Measurements from ENCODE around the gene ECHS1. TPM values are rescaled to one million over a fixed set of nuclear protein-coding genes. Genes with fewer than 3 reads are reported as not detected.

Gene ECHS1
- total and polyA plus RNA-seq, 2 experiments from 2014 or later, result 92.1 to 127 TPM

- Mint-ChIP-seq H3K27me3 (ENCODE audit: insufficient read depth, low read depth, poor library complexity) (peaks cover 4% of the 10 kb centered on the region), H3K4me3 (peak overlapping the region; percentile 95), H3K9me3 (no peaks in the 10 kb centered on the region), H3K27ac (no peak overlapping the region), H3K4me1 (peaks cover 9% of the 10 kb centered on the region), H3K36me3 (ENCODE audit: low read depth) (peaks cover 33% of the 10 kb centered on the region)
- TF ChIP-seq EZH2 (IDR thresholded peaks at IDR 0.05; ENCODE audit: low read depth, unreplicated experiment), result no peak
- ATAC-seq (no peak; the same call in 2 of the 3 replicates), DNase-seq (ENCODE audit: low spot score) (no peak)
- H3K36me3 ChIP-seq (ENCODE audit: insufficient read depth), result peaks cover 10% of the 10 kb centered on the region
- H3F3A ChIP-seq (replicated peaks; ENCODE audit: low read depth), result 0 out of 2 replicates have a peak, but pooled peaks cover 3% of the 10 kb centered on the region
- H3K27ac ChIP-seq (ENCODE audit: low read depth), result peak overlapping the region; percentile 61; the same call in 1 of the 2 replicates
- peak overlapping the region; percentile 58 for H3K4me2 ChIP-seq
- peak overlapping the region; percentile 100 for H3K4me3 ChIP-seq
- H3K79me2 ChIP-seq (replicated peaks; ENCODE audit: insufficient read depth), result peaks cover 38% of the 10 kb centered on the region
- H3K9me2 ChIP-seq (ENCODE audit: insufficient read depth), result no peaks in the 10 kb centered on the region
- H3K4me1 ChIP-seq (ENCODE audit: insufficient read depth), result no peaks in the 10 kb centered on the region
- H2AFZ ChIP-seq, result 0 out of 2 replicates have a peak overlapping the region, but pooled peaks have one; percentile 52
- no peaks in the 10 kb centered on the region for H3K27me3 ChIP-seq (ENCODE audit: insufficient read depth)
- H4K20me1 ChIP-seq (replicated peaks; ENCODE audit: insufficient read depth), result peaks cover 5% of the 10 kb centered on the region; the same call in 1 of the 2 replicates
Observed at GRCh38 chr10:133393401-133394063, 20.4 kb upstream of the ECHS1 start.

DNA sequence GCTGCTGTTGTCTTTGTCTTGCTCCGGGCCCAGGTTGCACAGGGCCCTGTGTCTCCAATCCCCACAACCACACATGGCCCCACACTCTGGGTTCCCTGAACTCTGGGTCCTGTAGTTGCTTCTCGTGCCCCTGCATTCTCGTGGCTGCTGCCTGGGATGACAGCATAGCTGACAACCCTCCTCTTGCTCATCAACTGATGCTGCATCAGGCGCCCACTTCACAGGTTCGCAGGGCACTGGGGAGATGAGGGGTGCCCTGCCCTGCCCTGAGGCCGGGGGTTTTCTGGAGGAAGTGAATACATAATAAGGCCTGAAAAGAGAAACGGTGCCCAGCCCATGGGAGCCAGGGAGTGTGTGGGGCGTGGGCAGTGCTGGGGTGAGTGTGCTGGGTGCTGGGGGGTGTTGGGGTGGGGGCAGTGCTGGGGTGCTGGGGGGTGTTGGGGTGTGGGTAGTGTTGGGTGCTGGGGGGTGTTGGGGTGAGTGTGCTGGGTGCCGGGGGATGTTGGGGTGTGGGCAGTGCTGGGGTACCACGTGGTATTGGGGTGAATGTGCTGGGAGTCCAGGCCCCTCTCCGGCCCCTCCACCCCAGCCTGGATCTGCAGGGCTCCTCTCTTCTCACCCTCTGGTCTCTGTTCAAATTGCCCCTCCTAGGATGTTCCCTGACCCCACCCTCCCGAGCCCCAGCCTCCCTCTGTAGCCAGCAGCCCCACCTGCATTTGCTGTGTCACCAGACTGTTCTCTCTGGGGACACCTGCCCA lies 18.8 kb upstream of the ECHS1 start:
- no peak overlapping the region for H2AFZ ChIP-seq
- ATAC-seq, result no peak
- Mint-ChIP-seq H3K27ac (no peak overlapping the region), H3K27me3 (ENCODE audit: insufficient read depth, low read depth, poor library complexity) (peaks cover 2% of the 10 kb centered on the region), H3K4me3 (no peak overlapping the region), H3K9me3 (no peaks in the 10 kb centered on the region), H3K4me1 (peaks cover 9% of the 10 kb centered on the region), H3K36me3 (ENCODE audit: low read depth) (peaks cover 17% of the 10 kb centered on the region)
- H3K27ac ChIP-seq (ENCODE audit: low read depth), result no peak overlapping the region
- H3K4me1 ChIP-seq (ENCODE audit: insufficient read depth), result no peaks in the 10 kb centered on the region
- no peaks in the 10 kb centered on the region for H3K27me3 ChIP-seq (ENCODE audit: insufficient read depth)
- no peak overlapping the region for H3K4me2 ChIP-seq
- no peak overlapping the region for H3K4me3 ChIP-seq
- 0 out of 2 replicates have a peak, but pooled peaks cover 5% of the 10 kb centered on the region for H4K20me1 ChIP-seq (replicated peaks; ENCODE audit: insufficient read depth)
- peaks cover 24% of the 10 kb centered on the region for H3K79me2 ChIP-seq (replicated peaks; ENCODE audit: insufficient read depth)
- 0 out of 2 replicates have a peak, but pooled peaks cover 3% of the 10 kb centered on the region for H3F3A ChIP-seq (replicated peaks; ENCODE audit: low read depth)
- peaks cover 10% of the 10 kb centered on the region for H3K36me3 ChIP-seq (ENCODE audit: insufficient read depth)
- no peaks in the 10 kb centered on the region for H3K9me2 ChIP-seq (ENCODE audit: insufficient read depth)
- no peak for DNase-seq (ENCODE audit: low spot score)
- TF ChIP-seq EZH2phosphoT487 (IDR thresholded peaks at IDR 0.05; ENCODE audit: unreplicated experiment) (no peak), NANOG (IDR thresholded peaks at IDR 0.05; ENCODE audit: borderline replicate concordance) (no peak), JUNB (IDR thresholded peaks at IDR 0.05; ENCODE audit: unreplicated experiment) (no peak), POLR2AphosphoS5 (IDR thresholded peaks at IDR 0.05; ENCODE audit: low read depth) (no peak), ZNF462 (CRISPR knock-in tag; IDR thresholded peaks at IDR 0.05) (no peak)
- TF ChIP-seq, protein P1, sequence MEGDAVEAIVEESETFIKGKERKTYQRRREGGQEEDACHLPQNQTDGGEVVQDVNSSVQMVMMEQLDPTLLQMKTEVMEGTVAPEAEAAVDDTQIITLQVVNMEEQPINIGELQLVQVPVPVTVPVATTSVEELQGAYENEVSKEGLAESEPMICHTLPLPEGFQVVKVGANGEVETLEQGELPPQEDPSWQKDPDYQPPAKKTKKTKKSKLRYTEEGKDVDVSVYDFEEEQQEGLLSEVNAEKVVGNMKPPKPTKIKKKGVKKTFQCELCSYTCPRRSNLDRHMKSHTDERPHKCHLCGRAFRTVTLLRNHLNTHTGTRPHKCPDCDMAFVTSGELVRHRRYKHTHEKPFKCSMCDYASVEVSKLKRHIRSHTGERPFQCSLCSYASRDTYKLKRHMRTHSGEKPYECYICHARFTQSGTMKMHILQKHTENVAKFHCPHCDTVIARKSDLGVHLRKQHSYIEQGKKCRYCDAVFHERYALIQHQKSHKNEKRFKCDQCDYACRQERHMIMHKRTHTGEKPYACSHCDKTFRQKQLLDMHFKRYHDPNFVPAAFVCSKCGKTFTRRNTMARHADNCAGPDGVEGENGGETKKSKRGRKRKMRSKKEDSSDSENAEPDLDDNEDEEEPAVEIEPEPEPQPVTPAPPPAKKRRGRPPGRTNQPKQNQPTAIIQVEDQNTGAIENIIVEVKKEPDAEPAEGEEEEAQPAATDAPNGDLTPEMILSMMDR (conservative IDR thresholded peaks at IDR 0.05; ENCODE audit: low read depth in 2 of 2), result no peak
- TF ChIP-seq, protein P2, sequence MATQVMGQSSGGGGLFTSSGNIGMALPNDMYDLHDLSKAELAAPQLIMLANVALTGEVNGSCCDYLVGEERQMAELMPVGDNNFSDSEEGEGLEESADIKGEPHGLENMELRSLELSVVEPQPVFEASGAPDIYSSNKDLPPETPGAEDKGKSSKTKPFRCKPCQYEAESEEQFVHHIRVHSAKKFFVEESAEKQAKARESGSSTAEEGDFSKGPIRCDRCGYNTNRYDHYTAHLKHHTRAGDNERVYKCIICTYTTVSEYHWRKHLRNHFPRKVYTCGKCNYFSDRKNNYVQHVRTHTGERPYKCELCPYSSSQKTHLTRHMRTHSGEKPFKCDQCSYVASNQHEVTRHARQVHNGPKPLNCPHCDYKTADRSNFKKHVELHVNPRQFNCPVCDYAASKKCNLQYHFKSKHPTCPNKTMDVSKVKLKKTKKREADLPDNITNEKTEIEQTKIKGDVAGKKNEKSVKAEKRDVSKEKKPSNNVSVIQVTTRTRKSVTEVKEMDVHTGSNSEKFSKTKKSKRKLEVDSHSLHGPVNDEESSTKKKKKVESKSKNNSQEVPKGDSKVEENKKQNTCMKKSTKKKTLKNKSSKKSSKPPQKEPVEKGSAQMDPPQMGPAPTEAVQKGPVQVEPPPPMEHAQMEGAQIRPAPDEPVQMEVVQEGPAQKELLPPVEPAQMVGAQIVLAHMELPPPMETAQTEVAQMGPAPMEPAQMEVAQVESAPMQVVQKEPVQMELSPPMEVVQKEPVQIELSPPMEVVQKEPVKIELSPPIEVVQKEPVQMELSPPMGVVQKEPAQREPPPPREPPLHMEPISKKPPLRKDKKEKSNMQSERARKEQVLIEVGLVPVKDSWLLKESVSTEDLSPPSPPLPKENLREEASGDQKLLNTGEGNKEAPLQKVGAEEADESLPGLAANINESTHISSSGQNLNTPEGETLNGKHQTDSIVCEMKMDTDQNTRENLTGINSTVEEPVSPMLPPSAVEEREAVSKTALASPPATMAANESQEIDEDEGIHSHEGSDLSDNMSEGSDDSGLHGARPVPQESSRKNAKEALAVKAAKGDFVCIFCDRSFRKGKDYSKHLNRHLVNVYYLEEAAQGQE (IDR thresholded peaks at IDR 0.05; ENCODE audit: unreplicated experiment), result no peak

All from GM23338 (cell line).